H9 (cell line): ENCODE measurements around the gene TMEM97. TPM values are rescaled to one million over a fixed set of nuclear protein-coding genes. Genes with fewer than 3 reads are reported as not detected.

Experiments
- DNase-seq: peaks from one replicate; pipeline ENCODE4 v3.0.0-alpha.2; 2017
- H2AFZ ChIP-seq: one replicate; pipeline ENCODE4 v1.6.1; 2013; ENCODE audit warnings: mild to moderate bottlenecking, low read length, control low read depth, moderate library complexity
- H2AK5ac ChIP-seq: 2 replicates; pipeline ENCODE4 v1.6.1; 2013; ENCODE audit warnings: low read length, control low read depth, mixed read lengths; ENCODE audit not compliant: insufficient read length
- H2BK120ac ChIP-seq: one replicate; pipeline ENCODE4 v1.6.1; 2013; ENCODE audit warnings: low read depth, mild to moderate bottlenecking, low read length, control low read depth, inconsistent platforms; ENCODE audit not compliant: poor library complexity, severe bottlenecking
- H2BK12ac ChIP-seq: 2 replicates; pipeline ENCODE4 v1.6.1; 2013; ENCODE audit warnings: low read length, control low read depth, mixed read lengths, low read depth; ENCODE audit not compliant: insufficient read length
- H2BK15ac ChIP-seq: 2 replicates; pipeline ENCODE4 v1.6.1; 2013; ENCODE audit warnings: low read depth, low read length, control low read depth
- H2BK20ac ChIP-seq: one replicate; pipeline ENCODE4 v1.6.1; 2013; ENCODE audit warnings: low read depth, mild to moderate bottlenecking, low read length, control low read depth, inconsistent platforms; ENCODE audit not compliant: poor library complexity, severe bottlenecking
- H2BK5ac ChIP-seq: 2 replicates; pipeline ENCODE4 v1.6.1; 2013; ENCODE audit warnings: low read length, control low read depth, mixed read lengths; ENCODE audit not compliant: insufficient read length
- H3K14ac ChIP-seq: 2 replicates; pipeline ENCODE4 v1.6.1; 2013; ENCODE audit warnings: low read length, control low read depth; ENCODE audit not compliant: insufficient read depth
- H3K18ac ChIP-seq: 2 replicates; pipeline ENCODE4 v1.6.1; 2013; ENCODE audit warnings: low read depth, mild to moderate bottlenecking, mixed read lengths, low read length, control low read depth; ENCODE audit not compliant: insufficient read length
- H3K23ac ChIP-seq: 2 replicates; pipeline ENCODE4 v1.6.1; 2013; ENCODE audit warnings: low read length, control low read depth, mixed read lengths, low read depth; ENCODE audit not compliant: insufficient read length
- H3K23me2 ChIP-seq: 2 replicates; pipeline ENCODE4 v1.6.1; 2013; ENCODE audit warnings: low read depth, mild to moderate bottlenecking, mixed read lengths, low read length, control low read depth; ENCODE audit not compliant: insufficient read length, poor library complexity, severe bottlenecking
- H3K27ac ChIP-seq: 2 replicates; pipeline ENCODE4 v1.5.1; 2013; ENCODE audit warnings: low read length, control low read depth, mixed read lengths, low read depth; ENCODE audit not compliant: insufficient read length
- H3K27me3 ChIP-seq: 2 replicates; pipeline ENCODE4 v1.6.1; 2013; ENCODE audit warnings: low read length, control low read depth, inconsistent platforms; ENCODE audit not compliant: insufficient read depth
- H3K4ac ChIP-seq: 2 replicates; pipeline ENCODE4 v1.6.1; 2013; ENCODE audit warnings: low read depth, mild to moderate bottlenecking, control low read depth, inconsistent platforms, low read length, moderate library complexity
- H3K4me1 ChIP-seq: 2 replicates; pipeline ENCODE4 v1.6.1; 2013; ENCODE audit warnings: low read length, control low read depth, inconsistent platforms; ENCODE audit not compliant: insufficient read depth
- H3K4me2 ChIP-seq: 2 replicates; pipeline ENCODE4 v1.6.1; 2013; ENCODE audit warnings: low read length, control low read depth, mixed read lengths; ENCODE audit not compliant: insufficient read length, insufficient read depth
- H3K56ac ChIP-seq: 2 replicates; pipeline ENCODE4 v1.6.1; 2013; ENCODE audit warnings: low read depth, mild to moderate bottlenecking, mixed read lengths, low read length, control low read depth; ENCODE audit not compliant: insufficient read length
- H3K79me1 ChIP-seq: 2 replicates; pipeline ENCODE4 v1.6.1; 2013; ENCODE audit warnings: low read depth, mild to moderate bottlenecking, moderate library complexity, low read length, control low read depth, inconsistent platforms; ENCODE audit not compliant: insufficient read depth, poor library complexity, severe bottlenecking
- H3K79me2 ChIP-seq: 2 replicates; pipeline ENCODE4 v1.6.1; 2013; ENCODE audit warnings: low read length, control low read depth, inconsistent platforms; ENCODE audit not compliant: insufficient read depth
- H3K9ac ChIP-seq: 2 replicates; pipeline ENCODE4 v1.6.1; 2013; ENCODE audit warnings: low read length, control low read depth, mixed read lengths; ENCODE audit not compliant: insufficient read length; ENCODE audit errors: extremely low read depth
- H3K9me3 ChIP-seq: one replicate; pipeline ENCODE4 v1.6.1; 2013; ENCODE audit warnings: low read depth, low read length, inconsistent platforms; ENCODE audit not compliant: control insufficient read depth
- H3T11ph ChIP-seq: one replicate; pipeline ENCODE4 v1.6.1; 2013; ENCODE audit warnings: mild to moderate bottlenecking, low read length, control low read depth, inconsistent platforms
- H4K20me1 ChIP-seq: one replicate; pipeline ENCODE4 v1.6.1; 2013; ENCODE audit not compliant: control insufficient read depth, insufficient read length, insufficient read depth
- H4K5ac ChIP-seq: 2 replicates; pipeline ENCODE4 v1.6.1; 2013; ENCODE audit warnings: low read depth, mild to moderate bottlenecking, mixed read lengths, low read length, control low read depth; ENCODE audit not compliant: insufficient read length
- H4K8ac ChIP-seq: replicated peaks from 2 replicates; pipeline ENCODE4 v1.6.1; 2013; ENCODE audit warnings: low read length, control low read depth, mixed read lengths, low read depth; ENCODE audit not compliant: insufficient read length
- H4K91ac ChIP-seq: 2 replicates; pipeline ENCODE4 v1.6.1; 2013; ENCODE audit warnings: low read depth, mild to moderate bottlenecking, moderate library complexity, mixed read lengths, low read length, control low read depth; ENCODE audit not compliant: insufficient read length
- H3K27ac Mint-ChIP-seq, 3 experiments: 2 replicates in 2 of 3; 3 replicates in 1 of 3; pipeline ENCODE4 v1.8.0; 2020 to 2021; ENCODE audit warnings: mixed read lengths in 3 of 3, mild to moderate bottlenecking in 1 of 3, moderate library complexity in 1 of 3
- H3K27me3 Mint-ChIP-seq: 2 replicates; pipeline ENCODE4 v1.8.0; 2021; ENCODE audit warnings: low read depth, mild to moderate bottlenecking, moderate library complexity, mixed read lengths
- H3K36me3 Mint-ChIP-seq, 3 experiments: 2 replicates in 2 of 3; 3 replicates in 1 of 3; pipeline ENCODE4 v1.8.0; 2020 to 2021; ENCODE audit warnings: low read depth in 3 of 3, mixed read lengths in 3 of 3; ENCODE audit not compliant: insufficient read depth in 1 of 3
- H3K4me1 Mint-ChIP-seq, 2 experiments: 2 replicates each; pipeline ENCODE4 v1.8.0; 2020; ENCODE audit warnings: mixed read lengths in 2 of 2
- H3K4me3 Mint-ChIP-seq, 2 experiments: 2 replicates in 1 of 2; 3 replicates in 1 of 2; pipeline ENCODE4 v1.8.0; 2020 to 2021; ENCODE audit warnings: mild to moderate bottlenecking in 2 of 2, mixed read lengths in 2 of 2, moderate library complexity in 1 of 2
- H3K9me3 Mint-ChIP-seq, 2 experiments: 2 replicates in 1 of 2; 3 replicates in 1 of 2; pipeline ENCODE4 v1.8.0; 2020; ENCODE audit warnings: mild to moderate bottlenecking in 2 of 2, mixed read lengths in 2 of 2, moderate library complexity in 1 of 2
- WGBS: extraction: QIAGEN DNeasy Blood & Tissue Kit; methylation state at CpG from one replicate; pipeline ENCODE4 v1.1.7; 2013; ENCODE audit warnings: missing lambda C conversion rate, low lambda C conversion rate, mixed read lengths; ENCODE audit not compliant: insufficient read length; ENCODE audit errors: extremely low coverage; 5-methylcytosine and 5-hydroxymethylcytosine counted together
- total RNA-seq: library from RNA; stranded (reverse); gene quantifications from 2 replicates; pipeline ENCODE4 v1.2.1, GENCODE V29; 2021
- TF ChIP-seq, protein P1 (sequence below): fragments of 200-600 bp; sonication (generic); conservative IDR thresholded peaks from 3 replicates; pipeline ENCODE4 v1.8.0; 2021; ENCODE audit warnings: antibody characterized with exemption, mild to moderate bottlenecking

TMEM97 gene
- total RNA-seq, 1 experiment from 2014 or later = 116 TPM

GRCh38 chr17:28342313-28342712, 23.3 kb downstream of the TMEM97 start:
- DNase-seq = no peak
- Histone ChIP-seq H3K79me1 (no peaks in the 10 kb centered on the region), H2BK15ac (no peak overlapping the region), H3K79me2 (no peaks in the 10 kb centered on the region), H2AK5ac (no peak overlapping the region), H3K56ac (no peak overlapping the region), H4K8ac (no peak overlapping the region), H2BK120ac (no peak overlapping the region), H3K14ac (no peak overlapping the region), H3T11ph (no peak overlapping the region), H3K9me3 (no peaks in the 10 kb centered on the region), H2BK20ac (no peak overlapping the region), H3K18ac (no peak overlapping the region), H3K27me3 (no peaks in the 10 kb centered on the region), H3K23ac (no peak overlapping the region), H4K20me1 (no peaks in the 10 kb centered on the region), H3K9ac (no peak overlapping the region), H3K23me2 (no peaks in the 10 kb centered on the region), H3K4me2 (no peak overlapping the region), H4K5ac (no peak overlapping the region), H2AFZ (no peak overlapping the region), H2BK12ac (no peak overlapping the region), H3K27ac (no peak overlapping the region), H3K4me1 (no peaks in the 10 kb centered on the region), H2BK5ac (no peak overlapping the region), H4K91ac (no peak overlapping the region), H3K4ac (no peak overlapping the region)
- no peak overlapping the region; a peak in 1 of 7 replicates for H3K27ac Mint-ChIP-seq
- H3K36me3 Mint-ChIP-seq = peaks cover 10 to 64% (median 55%) of the 10 kb centered on the region in 3 experiments; a peak in 6 of 7 replicates
- no peaks in the 10 kb centered on the region for H3K9me3 Mint-ChIP-seq
- no peaks in the 10 kb centered on the region for H3K27me3 Mint-ChIP-seq
- H3K4me1 Mint-ChIP-seq = peaks cover 14 to 17% of the 10 kb centered on the region in 2 experiments
- no peak overlapping the region; a peak in 1 of 5 replicates for H3K4me3 Mint-ChIP-seq
- TF ChIP-seq, protein P1, sequence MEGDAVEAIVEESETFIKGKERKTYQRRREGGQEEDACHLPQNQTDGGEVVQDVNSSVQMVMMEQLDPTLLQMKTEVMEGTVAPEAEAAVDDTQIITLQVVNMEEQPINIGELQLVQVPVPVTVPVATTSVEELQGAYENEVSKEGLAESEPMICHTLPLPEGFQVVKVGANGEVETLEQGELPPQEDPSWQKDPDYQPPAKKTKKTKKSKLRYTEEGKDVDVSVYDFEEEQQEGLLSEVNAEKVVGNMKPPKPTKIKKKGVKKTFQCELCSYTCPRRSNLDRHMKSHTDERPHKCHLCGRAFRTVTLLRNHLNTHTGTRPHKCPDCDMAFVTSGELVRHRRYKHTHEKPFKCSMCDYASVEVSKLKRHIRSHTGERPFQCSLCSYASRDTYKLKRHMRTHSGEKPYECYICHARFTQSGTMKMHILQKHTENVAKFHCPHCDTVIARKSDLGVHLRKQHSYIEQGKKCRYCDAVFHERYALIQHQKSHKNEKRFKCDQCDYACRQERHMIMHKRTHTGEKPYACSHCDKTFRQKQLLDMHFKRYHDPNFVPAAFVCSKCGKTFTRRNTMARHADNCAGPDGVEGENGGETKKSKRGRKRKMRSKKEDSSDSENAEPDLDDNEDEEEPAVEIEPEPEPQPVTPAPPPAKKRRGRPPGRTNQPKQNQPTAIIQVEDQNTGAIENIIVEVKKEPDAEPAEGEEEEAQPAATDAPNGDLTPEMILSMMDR = no peak
- no CpG with 5 or more reads among the region's 14 CpGs for WGBS
